ENCODE measurements around the gene EFHC2.

DNA sequence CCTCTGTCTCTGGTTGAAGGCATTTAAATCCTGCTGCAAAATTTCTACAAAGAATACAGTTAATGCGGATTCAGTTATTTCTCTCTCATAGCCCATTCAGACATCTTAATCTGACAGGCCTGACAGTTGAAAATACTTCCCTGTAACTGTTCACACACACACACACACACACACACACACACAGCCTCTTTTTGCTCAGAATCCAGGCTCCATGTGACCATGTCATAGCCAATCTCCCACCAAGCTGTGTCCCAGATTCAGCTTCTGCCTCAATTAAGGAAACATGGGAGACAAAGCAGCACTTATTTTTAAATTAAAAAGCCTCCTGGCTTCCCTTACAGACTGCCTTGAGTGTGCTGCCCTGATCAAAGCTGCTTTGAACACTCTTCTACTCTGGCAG lies 49.3 kb upstream of the EFHC2 start:
- TF ChIP-seq, protein P1, sequence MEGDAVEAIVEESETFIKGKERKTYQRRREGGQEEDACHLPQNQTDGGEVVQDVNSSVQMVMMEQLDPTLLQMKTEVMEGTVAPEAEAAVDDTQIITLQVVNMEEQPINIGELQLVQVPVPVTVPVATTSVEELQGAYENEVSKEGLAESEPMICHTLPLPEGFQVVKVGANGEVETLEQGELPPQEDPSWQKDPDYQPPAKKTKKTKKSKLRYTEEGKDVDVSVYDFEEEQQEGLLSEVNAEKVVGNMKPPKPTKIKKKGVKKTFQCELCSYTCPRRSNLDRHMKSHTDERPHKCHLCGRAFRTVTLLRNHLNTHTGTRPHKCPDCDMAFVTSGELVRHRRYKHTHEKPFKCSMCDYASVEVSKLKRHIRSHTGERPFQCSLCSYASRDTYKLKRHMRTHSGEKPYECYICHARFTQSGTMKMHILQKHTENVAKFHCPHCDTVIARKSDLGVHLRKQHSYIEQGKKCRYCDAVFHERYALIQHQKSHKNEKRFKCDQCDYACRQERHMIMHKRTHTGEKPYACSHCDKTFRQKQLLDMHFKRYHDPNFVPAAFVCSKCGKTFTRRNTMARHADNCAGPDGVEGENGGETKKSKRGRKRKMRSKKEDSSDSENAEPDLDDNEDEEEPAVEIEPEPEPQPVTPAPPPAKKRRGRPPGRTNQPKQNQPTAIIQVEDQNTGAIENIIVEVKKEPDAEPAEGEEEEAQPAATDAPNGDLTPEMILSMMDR (conservative IDR thresholded peaks at IDR 0.05; ENCODE audit: low read length), result no peak
- no peak for TF ChIP-seq EZH2phosphoT487 (IDR thresholded peaks at IDR 0.05; ENCODE audit: borderline replicate concordance, low read depth, low read length)
